ACC112 (cell line): ENCODE data around the gene ARMC7.
"Not testable (repeated sequence)": the region's sequence is repeated elsewhere in the genome, so short reads cannot be mapped to it uniquely, and the experiment has no call there.

Source experiments
- H2AFZ ChIP-seq: fragments of 200-600 bp; sonication (generic); one replicate; pipeline ENCODE4 v1.6.0; 2017; ENCODE audit warnings: antibody characterized with exemption, low read length; ENCODE audit not compliant: unreplicated experiment
- H3K27ac ChIP-seq: fragments of 200-600 bp; sonication (generic); 2 replicates; pipeline ENCODE4 v1.5.1; 2014; ENCODE audit warnings: low read depth, mild to moderate bottlenecking, antibody characterized with exemption, low read length, moderate library complexity
- H3K27me3 ChIP-seq: fragments of 200-600 bp; sonication (generic); 2 replicates; pipeline ENCODE4 v1.6.1; 2014; ENCODE audit warnings: mild to moderate bottlenecking, antibody characterized with exemption, low read length, moderate library complexity, mixed read lengths; ENCODE audit not compliant: insufficient read depth
- H3K36me3 ChIP-seq: fragments of 200-600 bp; sonication (generic); 2 replicates; pipeline ENCODE4 v1.6.1; 2016; ENCODE audit warnings: mild to moderate bottlenecking, antibody characterized with exemption, low read length, moderate library complexity, mixed read lengths; ENCODE audit not compliant: insufficient read depth
- H3K4me1 ChIP-seq: fragments of 200-600 bp; sonication (generic); one replicate; pipeline ENCODE4 v1.6.1; 2016; ENCODE audit warnings: low read length, mixed read lengths; ENCODE audit not compliant: insufficient read depth, unreplicated experiment, control insufficient read depth
- H3K4me3 ChIP-seq: fragments of 200-600 bp; sonication (generic); 2 replicates; pipeline ENCODE4 v1.5.1; 2014; ENCODE audit warnings: mild to moderate bottlenecking, low read depth, low read length
- H3K79me2 ChIP-seq: fragments of 200-600 bp; sonication (generic); one replicate; pipeline ENCODE4 v1.6.0; 2016; ENCODE audit warnings: low read length; ENCODE audit not compliant: control insufficient read depth, unreplicated experiment, insufficient read depth

ARMC7 gene

DNA sequence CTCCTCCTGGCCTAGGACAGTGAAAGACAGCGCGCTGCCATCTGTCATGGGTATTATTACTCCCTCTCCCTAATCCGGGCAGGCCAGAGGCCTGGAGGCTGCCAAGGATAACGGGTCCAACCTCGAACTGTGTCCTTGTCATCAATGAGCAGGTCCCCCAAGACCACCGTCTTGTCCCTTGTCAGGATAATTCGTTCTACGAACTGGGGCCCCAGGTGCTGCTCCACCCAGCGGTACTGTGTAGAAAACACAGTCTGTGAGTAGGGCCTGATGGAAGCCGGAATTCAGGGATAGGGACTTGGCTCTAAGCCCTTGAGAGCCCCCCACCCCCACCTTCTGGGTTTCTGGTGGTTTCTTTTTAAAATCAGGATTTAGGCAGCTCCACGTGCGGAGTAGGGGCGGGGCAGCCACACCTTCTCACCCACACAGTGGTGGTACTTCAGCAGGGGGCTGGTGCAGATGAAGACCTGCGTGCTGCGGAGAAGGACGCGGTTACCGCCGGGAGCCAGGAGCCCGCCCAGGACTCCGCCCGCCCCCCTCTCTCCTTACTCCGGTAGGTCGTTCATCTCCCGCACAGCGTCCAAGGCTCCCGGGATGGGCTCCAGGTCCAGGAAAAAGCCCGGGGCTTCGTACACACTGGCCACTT lies 21.0 kb downstream of the ARMC7 start:
- Histone ChIP-seq H3K36me3 (peaks cover 6% of the 10 kb centered on the region; the same call in 1 of the 2 replicates), H2AFZ (peak overlapping the region; percentile 94), H3K4me3 (peak overlapping the region; percentile 92), H3K27me3 (no peaks in the 10 kb centered on the region), H3K79me2 (no peaks in the 10 kb centered on the region), H3K4me1 (peaks cover 10% of the 10 kb centered on the region), H3K27ac (peak overlapping the region; percentile 66)

GRCh38 chr17:75131278-75132017 lies 21.7 kb downstream of the ARMC7 start, which contains the start of gene NT5C:
Gene NT5C, minus strand, starts transcription at chr17:75131742. Its CDS starts 35 bp downstream, at chr17:75131707.
- H3K27me3 ChIP-seq = no peaks in the 10 kb centered on the region
- peak within 1 kb of the TSS; percentile 92 for H3K4me3 ChIP-seq
- peak within 1 kb of the TSS; percentile 66 for H3K27ac ChIP-seq
- H3K4me1 ChIP-seq = peaks cover 10% of the 10 kb centered on the region
- H3K36me3 ChIP-seq = peaks cover 9% of the 10 kb centered on the region; the same call in 1 of the 2 replicates
- peak within 1 kb of the TSS; percentile 94 for H2AFZ ChIP-seq
- H3K79me2 ChIP-seq = no peaks in the 10 kb centered on the region

GRCh38 chr17:75132018-75133000 lies 22.5 kb downstream of the ARMC7 start:
- not testable (repeated sequence) for H3K36me3 ChIP-seq, H3K79me2 ChIP-seq, H3K27me3 ChIP-seq
- H3K27ac ChIP-seq = peak overlapping the region; percentile 66
- H3K4me3 ChIP-seq = peak overlapping the region; percentile 92
- H3K4me1 ChIP-seq = peaks cover 10% of the 10 kb centered on the region
- peak overlapping the region; percentile 94 for H2AFZ ChIP-seq

- Histone ChIP-seq H3K27ac (no peak overlapping the region), H3K27me3 (no peaks in the 10 kb centered on the region), H3K4me3 (no peak overlapping the region), H2AFZ (no peak overlapping the region), H3K36me3 (peaks cover 9% of the 10 kb centered on the region; the same call in 1 of the 2 replicates), H3K79me2 (no peaks in the 10 kb centered on the region), H3K4me1 (peaks cover 10% of the 10 kb centered on the region)
Measured at GRCh38 chr17:75133001-75133400, 23.2 kb downstream of the ARMC7 start.

GRCh38 chr17:75133607-75134347 lies 24.0 kb downstream of the ARMC7 start:
- H3K36me3 ChIP-seq, H2AFZ ChIP-seq, H3K27ac ChIP-seq: not testable (repeated sequence)

DNA sequence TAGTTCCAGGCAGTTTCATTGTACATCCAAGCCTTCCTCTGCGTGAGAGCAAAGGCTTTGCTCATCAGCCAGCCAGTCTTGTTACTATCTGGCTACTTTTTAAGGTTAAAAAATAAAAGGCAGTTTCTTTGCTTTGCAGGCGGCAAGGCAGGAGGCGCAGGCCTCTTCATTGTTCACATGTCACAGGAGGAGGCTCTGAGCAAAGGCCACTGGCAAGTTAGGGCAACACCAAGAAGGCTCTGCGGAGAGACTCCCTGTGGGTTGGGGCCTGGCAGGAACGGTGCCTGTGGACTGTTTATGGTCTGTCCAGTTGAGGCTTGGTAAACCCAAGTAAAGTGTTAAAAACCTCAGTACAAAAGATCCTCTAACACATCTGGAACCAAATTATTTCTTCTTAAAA lies 25.7 kb downstream of the ARMC7 start:
- Histone ChIP-seq H2AFZ (no peak overlapping the region), H3K4me3 (no peak overlapping the region), H3K4me1 (peaks cover 6% of the 10 kb centered on the region), H3K36me3 (peaks cover 13% of the 10 kb centered on the region), H3K27ac (no peak overlapping the region), H3K79me2 (no peaks in the 10 kb centered on the region), H3K27me3 (no peaks in the 10 kb centered on the region)

More at GRCh38 chr17:75133607-75134347, 24.0 kb downstream of the ARMC7 start:
- H3K27me3 ChIP-seq, H3K79me2 ChIP-seq, H3K4me3 ChIP-seq: not testable (repeated sequence)
- peaks cover 10% of the 10 kb centered on the region for H3K4me1 ChIP-seq

GRCh38 chr17:75135946-75136345 lies 26.2 kb downstream of the ARMC7 start:
- Histone ChIP-seq H3K4me3 (no peak overlapping the region), H3K4me1 (peaks cover 5% of the 10 kb centered on the region), H3K36me3 (peaks cover 17% of the 10 kb centered on the region), H3K27me3 (no peaks in the 10 kb centered on the region), H3K79me2 (no peaks in the 10 kb centered on the region), H2AFZ (no peak overlapping the region), H3K27ac (no peak overlapping the region)

DNA sequence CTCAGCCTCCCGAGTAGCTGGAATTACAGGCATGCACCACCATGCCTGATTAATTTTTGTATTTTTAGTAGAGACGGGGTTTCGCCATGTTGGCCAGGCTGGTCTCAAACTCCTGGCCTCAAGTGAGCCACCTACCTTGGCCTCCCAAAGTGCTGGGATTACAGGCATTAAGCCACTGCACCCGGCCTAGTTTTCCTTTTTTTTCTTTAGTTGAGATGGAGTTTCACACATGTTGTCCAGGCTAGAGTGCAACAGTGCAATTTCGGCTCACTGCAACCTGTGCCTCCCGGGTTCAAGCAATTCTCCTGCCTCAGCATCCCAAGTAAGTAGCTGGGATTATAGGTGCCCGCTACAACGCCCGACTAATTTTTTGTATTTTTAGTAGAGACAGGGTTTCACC lies 28.0 kb downstream of the ARMC7 start:
- H3K4me3 ChIP-seq, H3K4me1 ChIP-seq, H3K27ac ChIP-seq, H2AFZ ChIP-seq, H3K27me3 ChIP-seq, H3K79me2 ChIP-seq: not testable (repeated sequence)
- H3K36me3 ChIP-seq = peaks cover 18% of the 10 kb centered on the region

DNA sequence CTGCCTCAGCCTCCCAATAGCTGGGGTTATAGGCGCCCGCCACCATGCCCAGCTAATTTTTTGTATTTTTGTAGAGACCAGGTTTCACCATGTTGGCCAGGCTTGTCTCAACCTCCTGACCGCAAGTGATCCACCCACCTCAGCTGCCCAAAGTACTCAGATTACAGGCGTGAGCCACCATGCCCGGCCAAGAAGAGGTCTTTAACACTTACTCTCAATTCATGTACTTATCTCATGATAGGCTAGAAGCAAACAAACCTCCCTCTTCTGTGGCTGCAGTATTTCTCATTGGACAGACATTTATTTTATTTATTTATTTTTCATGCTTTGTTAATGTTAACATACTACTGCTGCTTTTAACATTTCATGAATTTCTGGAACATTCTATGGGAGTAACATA lies 28.8 kb downstream of the ARMC7 start:
- no peak overlapping the region for H3K27ac ChIP-seq
- peaks cover 21% of the 10 kb centered on the region for H3K36me3 ChIP-seq
- H3K4me3 ChIP-seq = no peak overlapping the region
- no peak overlapping the region for H2AFZ ChIP-seq
- H3K79me2 ChIP-seq = no peaks in the 10 kb centered on the region
- H3K4me1 ChIP-seq = no peaks in the 10 kb centered on the region
- no peaks in the 10 kb centered on the region for H3K27me3 ChIP-seq
